Nephron progenitor cell (in vitro differentiated cells): ENCODE data around the gene PDP2.

ENCODE experiments used
- DNase-seq: peaks from one replicate; pipeline ENCODE4 v3.0.0; 2021
- H3K27ac Mint-ChIP-seq: 2 replicates; pipeline ENCODE4 v1.8.0; 2021; ENCODE audit warnings: mild to moderate bottlenecking, moderate library complexity, mixed read lengths
- H3K27me3 Mint-ChIP-seq: 2 replicates; pipeline ENCODE4 v1.8.0; 2021; ENCODE audit warnings: mild to moderate bottlenecking, low read depth, mixed read lengths; ENCODE audit not compliant: poor library complexity
- H3K36me3 Mint-ChIP-seq: 2 replicates; pipeline ENCODE4 v1.8.0; 2021; ENCODE audit warnings: low read depth, mixed read lengths
- H3K4me1 Mint-ChIP-seq: 2 replicates; pipeline ENCODE4 v1.8.0; 2021; ENCODE audit warnings: mixed read lengths
- H3K4me3 Mint-ChIP-seq: 2 replicates; pipeline ENCODE4 v1.8.0; 2021; ENCODE audit warnings: mild to moderate bottlenecking, moderate library complexity, mixed read lengths
- H3K9me3 Mint-ChIP-seq: 2 replicates; pipeline ENCODE4 v1.8.0; 2021; ENCODE audit warnings: mild to moderate bottlenecking, moderate library complexity, mixed read lengths
- TF ChIP-seq, protein P1 (sequence below): fragments of 200-600 bp; sonication (generic); IDR thresholded peaks from 2 replicates; pipeline ENCODE4 v1.5.0; 2021; ENCODE audit warnings: antibody characterized with exemption

Gene PDP2

DNA sequence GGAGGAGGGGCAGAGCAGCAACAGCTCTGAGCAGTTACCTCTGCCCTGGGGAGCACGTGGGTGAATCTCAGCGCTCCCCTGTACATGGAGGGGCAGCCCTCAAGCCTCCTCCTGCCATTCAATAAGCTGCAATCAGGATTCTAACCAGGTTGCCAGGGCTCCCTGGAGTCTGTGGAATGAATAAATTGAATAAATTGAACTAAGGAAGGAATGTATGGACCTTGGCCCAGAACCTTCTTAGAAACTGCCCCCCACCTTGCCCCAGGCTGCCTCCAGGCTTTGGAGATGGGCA is 39.9 kb downstream of the PDP2 start:
- no peaks in the 10 kb centered on the region for H3K9me3 Mint-ChIP-seq
- no peak overlapping the region for H3K27ac Mint-ChIP-seq
- no peak for DNase-seq
- H3K36me3 Mint-ChIP-seq = no peaks in the 10 kb centered on the region
- H3K27me3 Mint-ChIP-seq = peaks cover 88% of the 10 kb centered on the region
- H3K4me3 Mint-ChIP-seq = no peak overlapping the region
- H3K4me1 Mint-ChIP-seq = peaks cover 6% of the 10 kb centered on the region
- TF ChIP-seq, protein P1, sequence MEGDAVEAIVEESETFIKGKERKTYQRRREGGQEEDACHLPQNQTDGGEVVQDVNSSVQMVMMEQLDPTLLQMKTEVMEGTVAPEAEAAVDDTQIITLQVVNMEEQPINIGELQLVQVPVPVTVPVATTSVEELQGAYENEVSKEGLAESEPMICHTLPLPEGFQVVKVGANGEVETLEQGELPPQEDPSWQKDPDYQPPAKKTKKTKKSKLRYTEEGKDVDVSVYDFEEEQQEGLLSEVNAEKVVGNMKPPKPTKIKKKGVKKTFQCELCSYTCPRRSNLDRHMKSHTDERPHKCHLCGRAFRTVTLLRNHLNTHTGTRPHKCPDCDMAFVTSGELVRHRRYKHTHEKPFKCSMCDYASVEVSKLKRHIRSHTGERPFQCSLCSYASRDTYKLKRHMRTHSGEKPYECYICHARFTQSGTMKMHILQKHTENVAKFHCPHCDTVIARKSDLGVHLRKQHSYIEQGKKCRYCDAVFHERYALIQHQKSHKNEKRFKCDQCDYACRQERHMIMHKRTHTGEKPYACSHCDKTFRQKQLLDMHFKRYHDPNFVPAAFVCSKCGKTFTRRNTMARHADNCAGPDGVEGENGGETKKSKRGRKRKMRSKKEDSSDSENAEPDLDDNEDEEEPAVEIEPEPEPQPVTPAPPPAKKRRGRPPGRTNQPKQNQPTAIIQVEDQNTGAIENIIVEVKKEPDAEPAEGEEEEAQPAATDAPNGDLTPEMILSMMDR = no peak

- H3K27ac Mint-ChIP-seq = no peak overlapping the region
- no peak overlapping the region for H3K4me3 Mint-ChIP-seq
- no peaks in the 10 kb centered on the region for H3K36me3 Mint-ChIP-seq
- H3K27me3 Mint-ChIP-seq = peaks cover 88% of the 10 kb centered on the region
- no peaks in the 10 kb centered on the region for H3K9me3 Mint-ChIP-seq
- no peak for DNase-seq
- TF ChIP-seq, protein P1 = no peak
- H3K4me1 Mint-ChIP-seq = peaks cover 11% of the 10 kb centered on the region
These were observed 40.8 kb downstream of the PDP2 start for GRCh38 chr16:66920924-66921680.

- Mint-ChIP-seq H3K4me1 (peaks cover 11% of the 10 kb centered on the region), H3K4me3 (no peak overlapping the region), H3K36me3 (no peaks in the 10 kb centered on the region), H3K27ac (no peak overlapping the region), H3K9me3 (no peaks in the 10 kb centered on the region), H3K27me3 (peaks cover 88% of the 10 kb centered on the region)
- TF ChIP-seq, protein P1 = no peak
- DNase-seq = no peak
These were observed 41.6 kb downstream of the PDP2 start for GRCh38 chr16:66921729-66922450.

GRCh38 chr16:66923247-66923731 is 43.0 kb downstream of the PDP2 start:
- TF ChIP-seq, protein P1 = no peak
- Mint-ChIP-seq H3K9me3 (no peaks in the 10 kb centered on the region), H3K4me1 (peaks cover 11% of the 10 kb centered on the region), H3K27me3 (peaks cover 90% of the 10 kb centered on the region), H3K27ac (no peak overlapping the region), H3K4me3 (no peak overlapping the region), H3K36me3 (no peaks in the 10 kb centered on the region)
- DNase-seq = no peak

GRCh38 chr16:66923866-66924265 is 43.6 kb downstream of the PDP2 start:
- Mint-ChIP-seq H3K27ac (no peak overlapping the region), H3K36me3 (no peaks in the 10 kb centered on the region), H3K4me3 (no peak overlapping the region), H3K27me3 (peaks cover 93% of the 10 kb centered on the region), H3K4me1 (peaks cover 11% of the 10 kb centered on the region), H3K9me3 (no peaks in the 10 kb centered on the region)
- TF ChIP-seq, protein P1 = no peak
- no peak for DNase-seq
